ENCODE measurements around the gene CCNY. TPM values are rescaled to one million over a fixed set of nuclear protein-coding genes. Genes with fewer than 3 reads are reported as not detected.

CCNY gene
- total RNA-seq, 1 experiment from 2014 or later = 51.9 TPM

DNA sequence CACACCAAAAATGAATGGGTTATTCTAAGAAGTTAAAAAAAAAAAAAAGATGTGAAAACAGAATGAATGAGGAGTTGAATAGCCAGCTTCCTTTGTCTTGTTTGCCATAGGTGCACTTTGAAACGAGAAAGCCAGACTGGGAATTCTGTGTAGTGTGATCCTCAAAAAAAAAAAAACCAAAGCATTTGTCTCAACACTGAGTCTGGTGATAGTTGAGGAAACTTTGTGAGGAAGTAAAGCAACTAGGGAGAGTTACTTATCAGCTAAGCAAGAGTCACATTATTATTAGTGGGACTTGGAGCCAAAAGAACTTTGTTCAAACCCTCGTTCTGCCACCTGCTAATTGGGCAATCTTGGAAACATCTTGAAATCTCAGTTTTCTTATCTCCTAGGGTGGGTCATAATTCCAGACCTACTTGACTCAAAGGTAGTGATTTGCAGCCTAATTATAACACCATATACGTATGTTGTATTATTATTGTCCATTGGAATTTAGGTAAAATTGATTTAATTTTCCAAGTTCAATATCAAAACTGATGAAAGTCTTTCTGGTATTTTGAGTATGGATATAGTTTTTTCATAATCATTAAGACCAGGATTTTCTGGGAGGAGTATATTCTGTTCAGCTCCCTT, 169.0 kb downstream of the CCNY start:
- in situ Hi-C loops (cut with HindIII; ENCODE audit: low pct_unique_long_range_greater_than_20kb, low sequenced_read_pairs) (no loop called here), intact Hi-C loops (cut with micrococcal nuclease; ENCODE audit: unreplicated experiment) (no loop called here)
- H3K36me3 ChIP-seq (ENCODE audit: control insufficient read depth, insufficient read depth, low read length) = no peaks in the 10 kb centered on the region
- ChIA-PET POLR2A (no interaction called here), CTCF (no interaction called here)
- no peaks in the 10 kb centered on the region for H3K27me3 ChIP-seq (ENCODE audit: control insufficient read depth, insufficient read depth, low read length)
- H3K4me1 ChIP-seq (ENCODE audit: control insufficient read depth, insufficient read depth, low read length) = no peaks in the 10 kb centered on the region
- H3K9me3 ChIP-seq (ENCODE audit: control insufficient read depth, insufficient read depth, low read depth, low read length) = no peaks in the 10 kb centered on the region
- BruUV-seq (replicated peaks) = no TSS peak
- no peak for ATAC-seq
- TF ChIP-seq, protein P1, sequence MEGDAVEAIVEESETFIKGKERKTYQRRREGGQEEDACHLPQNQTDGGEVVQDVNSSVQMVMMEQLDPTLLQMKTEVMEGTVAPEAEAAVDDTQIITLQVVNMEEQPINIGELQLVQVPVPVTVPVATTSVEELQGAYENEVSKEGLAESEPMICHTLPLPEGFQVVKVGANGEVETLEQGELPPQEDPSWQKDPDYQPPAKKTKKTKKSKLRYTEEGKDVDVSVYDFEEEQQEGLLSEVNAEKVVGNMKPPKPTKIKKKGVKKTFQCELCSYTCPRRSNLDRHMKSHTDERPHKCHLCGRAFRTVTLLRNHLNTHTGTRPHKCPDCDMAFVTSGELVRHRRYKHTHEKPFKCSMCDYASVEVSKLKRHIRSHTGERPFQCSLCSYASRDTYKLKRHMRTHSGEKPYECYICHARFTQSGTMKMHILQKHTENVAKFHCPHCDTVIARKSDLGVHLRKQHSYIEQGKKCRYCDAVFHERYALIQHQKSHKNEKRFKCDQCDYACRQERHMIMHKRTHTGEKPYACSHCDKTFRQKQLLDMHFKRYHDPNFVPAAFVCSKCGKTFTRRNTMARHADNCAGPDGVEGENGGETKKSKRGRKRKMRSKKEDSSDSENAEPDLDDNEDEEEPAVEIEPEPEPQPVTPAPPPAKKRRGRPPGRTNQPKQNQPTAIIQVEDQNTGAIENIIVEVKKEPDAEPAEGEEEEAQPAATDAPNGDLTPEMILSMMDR (IDR thresholded peaks at IDR 0.05) = no peak
- TF ChIP-seq SIN3A (IDR thresholded peaks at IDR 0.05; ENCODE audit: borderline replicate concordance, insufficient read depth, low read depth, low read length) (no peak), TCF7L2 (IDR thresholded peaks at IDR 0.05; ENCODE audit: low read depth, low read length) (no peak), POLR2AphosphoS5 (IDR thresholded peaks at IDR 0.05; ENCODE audit: low read depth, low read length) (no peak)
- TF ChIP-seq, protein P2, sequence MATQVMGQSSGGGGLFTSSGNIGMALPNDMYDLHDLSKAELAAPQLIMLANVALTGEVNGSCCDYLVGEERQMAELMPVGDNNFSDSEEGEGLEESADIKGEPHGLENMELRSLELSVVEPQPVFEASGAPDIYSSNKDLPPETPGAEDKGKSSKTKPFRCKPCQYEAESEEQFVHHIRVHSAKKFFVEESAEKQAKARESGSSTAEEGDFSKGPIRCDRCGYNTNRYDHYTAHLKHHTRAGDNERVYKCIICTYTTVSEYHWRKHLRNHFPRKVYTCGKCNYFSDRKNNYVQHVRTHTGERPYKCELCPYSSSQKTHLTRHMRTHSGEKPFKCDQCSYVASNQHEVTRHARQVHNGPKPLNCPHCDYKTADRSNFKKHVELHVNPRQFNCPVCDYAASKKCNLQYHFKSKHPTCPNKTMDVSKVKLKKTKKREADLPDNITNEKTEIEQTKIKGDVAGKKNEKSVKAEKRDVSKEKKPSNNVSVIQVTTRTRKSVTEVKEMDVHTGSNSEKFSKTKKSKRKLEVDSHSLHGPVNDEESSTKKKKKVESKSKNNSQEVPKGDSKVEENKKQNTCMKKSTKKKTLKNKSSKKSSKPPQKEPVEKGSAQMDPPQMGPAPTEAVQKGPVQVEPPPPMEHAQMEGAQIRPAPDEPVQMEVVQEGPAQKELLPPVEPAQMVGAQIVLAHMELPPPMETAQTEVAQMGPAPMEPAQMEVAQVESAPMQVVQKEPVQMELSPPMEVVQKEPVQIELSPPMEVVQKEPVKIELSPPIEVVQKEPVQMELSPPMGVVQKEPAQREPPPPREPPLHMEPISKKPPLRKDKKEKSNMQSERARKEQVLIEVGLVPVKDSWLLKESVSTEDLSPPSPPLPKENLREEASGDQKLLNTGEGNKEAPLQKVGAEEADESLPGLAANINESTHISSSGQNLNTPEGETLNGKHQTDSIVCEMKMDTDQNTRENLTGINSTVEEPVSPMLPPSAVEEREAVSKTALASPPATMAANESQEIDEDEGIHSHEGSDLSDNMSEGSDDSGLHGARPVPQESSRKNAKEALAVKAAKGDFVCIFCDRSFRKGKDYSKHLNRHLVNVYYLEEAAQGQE (IDR thresholded peaks at IDR 0.05; ENCODE audit: insufficient read depth in 1 of 2, low read depth in 2 of 2, low read length in 1 of 2) = no peak
- H3K4me3 ChIP-seq (ENCODE audit: low read depth in 2 of 2, low read length in 2 of 2) = no peak overlapping the region
- no peak overlapping the region for H3K27ac ChIP-seq (ENCODE audit: low read length)
- DNase-seq (ENCODE audit: low read depth, low spot score) = no peak

- TF ChIP-seq, protein P2 (IDR thresholded peaks at IDR 0.05; ENCODE audit: insufficient read depth in 1 of 2, low read depth in 2 of 2, low read length in 1 of 2) = no peak
- no peak for TF ChIP-seq SIN3A (IDR thresholded peaks at IDR 0.05; ENCODE audit: borderline replicate concordance, insufficient read depth, low read depth, low read length)
- no peak for TF ChIP-seq POLR2AphosphoS5 (IDR thresholded peaks at IDR 0.05; ENCODE audit: low read depth, low read length)
- ChIA-PET CTCF (no interaction called here), POLR2A (no interaction called here)
- H3K36me3 ChIP-seq (ENCODE audit: control insufficient read depth, insufficient read depth, low read length) = no peaks in the 10 kb centered on the region
- H3K27ac ChIP-seq (ENCODE audit: low read length) = no peak overlapping the region
- intact Hi-C loops (cut with micrococcal nuclease; ENCODE audit: unreplicated experiment) (no loop called here), in situ Hi-C loops (cut with HindIII; ENCODE audit: low pct_unique_long_range_greater_than_20kb, low sequenced_read_pairs) (no loop called here)
- H3K4me1 ChIP-seq (ENCODE audit: control insufficient read depth, insufficient read depth, low read length) = no peaks in the 10 kb centered on the region
- no peak for DNase-seq (ENCODE audit: low read depth, low spot score)
- H3K4me3 ChIP-seq (ENCODE audit: low read depth in 2 of 2, low read length in 2 of 2) = no peak overlapping the region
- H3K9me3 ChIP-seq (ENCODE audit: control insufficient read depth, insufficient read depth, low read depth, low read length) = no peaks in the 10 kb centered on the region
- H3K27me3 ChIP-seq (ENCODE audit: control insufficient read depth, insufficient read depth, low read length) = no peaks in the 10 kb centered on the region
- BruUV-seq (replicated peaks) = no TSS peak
- no peak for ATAC-seq
These were observed 170.4 kb downstream of the CCNY start for GRCh38 chr10:35506741-35507140.

Data from Panc1 (cell line).